Measurements from ENCODE around the gene PSPC1.

The PSPC1 gene

DNA sequence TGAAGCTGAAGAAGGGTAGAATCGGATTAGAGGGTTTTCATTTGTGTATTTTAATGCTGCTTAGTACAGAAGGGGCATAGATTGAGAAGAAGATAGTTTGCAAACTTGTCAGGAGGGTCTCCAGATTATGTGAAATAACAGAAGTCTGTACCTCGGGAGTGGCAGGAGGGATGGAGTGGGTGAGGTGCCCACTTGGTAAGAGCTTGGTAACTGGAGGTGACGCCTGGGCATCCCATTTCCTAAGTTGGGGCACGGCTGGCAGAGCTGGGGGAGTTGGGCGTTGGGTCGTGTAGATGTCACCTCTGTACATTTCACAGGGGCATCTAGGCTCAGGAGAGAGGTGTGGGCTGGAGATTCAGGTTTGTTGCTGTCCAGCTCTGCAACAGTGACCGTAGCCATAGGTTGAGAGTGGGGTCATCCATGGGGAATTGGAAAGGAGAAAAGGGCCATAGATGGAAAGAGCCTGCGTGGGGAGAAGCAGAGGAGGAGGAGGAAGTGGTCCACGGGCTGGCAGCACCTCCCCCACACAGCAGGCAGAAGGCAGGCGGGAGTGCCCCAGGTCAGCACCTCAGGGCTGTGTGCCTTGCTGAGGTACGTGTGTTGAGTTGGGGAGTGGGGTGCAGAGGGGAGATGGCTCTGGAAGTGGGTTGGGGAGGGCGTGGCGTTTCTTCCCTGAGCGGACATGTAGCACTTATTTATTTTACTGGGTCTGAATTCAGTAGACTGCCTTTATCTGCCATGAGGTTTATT is 118.1 kb downstream of the PSPC1 start:
- H3K27ac ChIP-seq, result no peak overlapping the region

DNA sequence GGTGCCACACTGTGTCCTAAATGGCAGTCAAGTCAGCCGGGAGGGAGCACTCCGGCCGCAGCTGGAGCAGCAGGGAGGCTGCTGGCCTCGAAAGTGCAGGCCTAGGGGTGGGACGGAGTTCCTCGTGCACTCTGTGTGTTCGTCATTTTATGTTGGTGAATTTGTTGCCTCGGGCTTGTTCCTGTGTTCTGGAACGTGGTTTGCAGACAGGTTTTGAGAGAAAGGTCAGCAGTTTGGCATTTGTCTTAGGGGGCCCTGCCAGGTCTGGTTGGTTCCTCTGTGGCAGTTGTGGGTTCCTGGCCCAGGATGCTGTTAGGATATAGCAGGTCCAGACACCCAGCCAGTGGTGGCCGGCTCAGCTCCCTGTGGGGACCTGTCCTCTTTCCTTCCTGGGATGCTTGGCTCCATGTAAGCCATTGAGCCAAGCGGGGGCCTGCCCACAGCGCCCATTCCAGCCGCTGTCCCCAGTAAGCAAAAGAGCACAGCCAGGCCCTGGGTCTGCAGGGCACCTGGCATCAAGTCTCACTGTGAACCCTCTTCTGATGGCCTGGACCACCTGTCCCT is 119.2 kb downstream of the PSPC1 start:
- no peak for TF ChIP-seq ZFX (IDR thresholded peaks at IDR 0.05)
- TF ChIP-seq, protein P1, sequence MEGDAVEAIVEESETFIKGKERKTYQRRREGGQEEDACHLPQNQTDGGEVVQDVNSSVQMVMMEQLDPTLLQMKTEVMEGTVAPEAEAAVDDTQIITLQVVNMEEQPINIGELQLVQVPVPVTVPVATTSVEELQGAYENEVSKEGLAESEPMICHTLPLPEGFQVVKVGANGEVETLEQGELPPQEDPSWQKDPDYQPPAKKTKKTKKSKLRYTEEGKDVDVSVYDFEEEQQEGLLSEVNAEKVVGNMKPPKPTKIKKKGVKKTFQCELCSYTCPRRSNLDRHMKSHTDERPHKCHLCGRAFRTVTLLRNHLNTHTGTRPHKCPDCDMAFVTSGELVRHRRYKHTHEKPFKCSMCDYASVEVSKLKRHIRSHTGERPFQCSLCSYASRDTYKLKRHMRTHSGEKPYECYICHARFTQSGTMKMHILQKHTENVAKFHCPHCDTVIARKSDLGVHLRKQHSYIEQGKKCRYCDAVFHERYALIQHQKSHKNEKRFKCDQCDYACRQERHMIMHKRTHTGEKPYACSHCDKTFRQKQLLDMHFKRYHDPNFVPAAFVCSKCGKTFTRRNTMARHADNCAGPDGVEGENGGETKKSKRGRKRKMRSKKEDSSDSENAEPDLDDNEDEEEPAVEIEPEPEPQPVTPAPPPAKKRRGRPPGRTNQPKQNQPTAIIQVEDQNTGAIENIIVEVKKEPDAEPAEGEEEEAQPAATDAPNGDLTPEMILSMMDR (conservative IDR thresholded peaks at IDR 0.05), result no peak
- no peak overlapping the region for H3K27ac ChIP-seq

More for the DNA sequence above, 118.1 kb downstream of the PSPC1 start:
- TF ChIP-seq, protein P1 (conservative IDR thresholded peaks at IDR 0.05), result no peak
- TF ChIP-seq ZFX (IDR thresholded peaks at IDR 0.05), result no peak

GRCh38 chr13:19661561-19661960 is 121.2 kb downstream of the PSPC1 start:
- TF ChIP-seq, protein P1 (conservative IDR thresholded peaks at IDR 0.05), result no peak
- no peak for TF ChIP-seq ZFX (IDR thresholded peaks at IDR 0.05)
- no peak overlapping the region for H3K27ac ChIP-seq

DNA sequence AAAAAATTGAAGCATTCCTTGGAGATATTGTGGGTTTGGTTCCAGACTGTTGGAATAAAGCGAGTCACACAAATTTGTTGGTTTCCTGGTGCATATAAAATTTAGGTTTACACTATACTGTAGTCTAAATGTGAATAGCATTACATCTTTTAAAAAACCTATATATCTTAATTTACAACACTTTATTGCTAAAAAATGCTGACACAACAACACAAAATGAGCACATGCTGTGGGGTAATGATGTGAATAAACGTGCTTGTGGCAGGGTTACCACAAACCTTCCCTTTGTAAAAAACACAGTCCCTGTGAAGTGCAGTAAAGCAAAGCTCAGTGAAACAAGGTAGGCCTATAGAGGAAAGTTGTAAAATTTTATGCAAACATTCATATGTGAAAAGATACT is 121.6 kb downstream of the PSPC1 start:
- no peak for TF ChIP-seq ZFX (IDR thresholded peaks at IDR 0.05)
- TF ChIP-seq, protein P1 (conservative IDR thresholded peaks at IDR 0.05), result no peak
- no peak overlapping the region for H3K27ac ChIP-seq

DNA sequence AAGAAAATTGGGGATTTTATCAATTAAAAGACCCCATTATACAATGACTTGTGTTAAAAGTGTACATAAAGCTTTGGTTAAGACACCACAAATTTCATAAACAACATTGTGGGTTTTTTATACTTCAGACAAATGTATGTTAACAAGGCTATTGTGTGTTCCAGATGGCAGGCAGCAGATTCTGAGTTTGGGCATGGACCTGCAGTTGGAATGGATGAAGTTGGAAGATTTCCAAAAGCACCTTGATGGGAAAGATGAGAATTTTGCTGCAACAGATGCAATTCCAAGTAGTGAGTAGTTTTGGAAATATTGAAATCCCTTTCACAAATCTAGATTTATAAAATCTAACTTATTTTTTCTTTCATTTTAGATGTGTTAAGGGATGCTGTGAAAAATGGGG is 123.9 kb downstream of the PSPC1 start:
- no peak overlapping the region for H3K27ac ChIP-seq
- no peak for TF ChIP-seq ZFX (IDR thresholded peaks at IDR 0.05)
- TF ChIP-seq, protein P1 (conservative IDR thresholded peaks at IDR 0.05), result no peak

GRCh38 chr13:19657872-19658591 is 124.7 kb downstream of the PSPC1 start:
- TF ChIP-seq ZFX (IDR thresholded peaks at IDR 0.05), result no peak
- TF ChIP-seq, protein P1 (conservative IDR thresholded peaks at IDR 0.05), result no peak
- H3K27ac ChIP-seq, result no peak overlapping the region
